H1 (cell line): ENCODE data around the gene NEDD4L.

ENCODE experiments used
- BCL11A ChIP-seq, 2 experiments: IDR thresholded peaks; one replicate each; pipeline ENCODE4 v1.6.1; 2011; ENCODE audit warnings: low read depth in 2 of 2, low read length in 2 of 2, mild to moderate bottlenecking in 2 of 2
- CHD2 ChIP-seq: IDR thresholded peaks from 2 replicates; pipeline ENCODE4 v1.6.1; 2012; ENCODE audit warnings: low read length, improper control_type of control experiment
- EZH2 ChIP-seq: fragments of 200-600 bp; sonication (generic); IDR thresholded peaks from 2 replicates; pipeline ENCODE4 v1.7.1; 2012; ENCODE audit warnings: low read depth, mild to moderate bottlenecking, moderate library complexity, low read length, inconsistent platforms; ENCODE audit not compliant: severe bottlenecking
- KDM1A ChIP-seq: fragments of 200-600, 300-600 bp; sonication (generic); IDR thresholded peaks from 2 replicates; pipeline ENCODE4 v1.7.1; 2016; ENCODE audit warnings: mild to moderate bottlenecking, low read length, borderline replicate concordance
- KDM5A ChIP-seq: fragments of 200-600 bp; IDR thresholded peaks from 2 replicates; pipeline ENCODE4 v1.7.1; 2012; ENCODE audit warnings: mild to moderate bottlenecking, low read length, inconsistent platforms, mixed read lengths
- MAX ChIP-seq: IDR thresholded peaks from 2 replicates; pipeline ENCODE4 v1.6.1; 2012; ENCODE audit warnings: inconsistent platforms
- POLR2A ChIP-seq, 2 experiments: IDR thresholded peaks; 1 replicate in 1 of 2; 2 replicates in 1 of 2; pipeline ENCODE4 v1.6.1; 2011; ENCODE audit warnings: low read depth in 2 of 2, low read length in 2 of 2, mild to moderate bottlenecking in 2 of 2; ENCODE audit errors: control extremely low read depth in 1 of 2
- POLR2AphosphoS5 ChIP-seq: IDR thresholded peaks from 2 replicates; pipeline ENCODE4 v1.6.1; 2011; ENCODE audit warnings: low read depth, low read length
- RAD21 ChIP-seq, 2 experiments: IDR thresholded peaks in 1 of 2; conservative IDR thresholded peaks in 1 of 2; 2 replicates each; pipeline ENCODE4 v1.6.1; 2011; ENCODE audit warnings: low read depth in 2 of 2, low read length in 2 of 2, improper control_type of control experiment in 1 of 2, inconsistent platforms in 1 of 2, mild to moderate bottlenecking in 1 of 2, moderate library complexity in 1 of 2
- SIRT6 ChIP-seq: IDR thresholded peaks from one replicate; pipeline ENCODE4 v1.7.1; 2012; ENCODE audit warnings: low read length, inconsistent platforms
- TCF12 ChIP-seq: IDR thresholded peaks from 2 replicates; pipeline ENCODE4 v1.6.1; 2011; ENCODE audit warnings: low read depth, mild to moderate bottlenecking, low read length
- TF ChIP-seq, protein P1 (sequence below), 3 experiments: IDR thresholded peaks; 1 replicate in 2 of 3; 2 replicates in 1 of 3; pipeline versions ENCODE4 v1.5.1 to v1.6.1; 2011; ENCODE audit warnings: low read length in 3 of 3, mild to moderate bottlenecking in 3 of 3, inconsistent platforms in 2 of 3, low read depth in 1 of 3, moderate library complexity in 1 of 3; ENCODE audit not compliant: insufficient read depth in 1 of 3; ENCODE audit errors: control extremely low read depth in 1 of 3
- TF ChIP-seq, protein P2 (sequence below): IDR thresholded peaks from 2 replicates; pipeline ENCODE4 v1.6.1; 2012; ENCODE audit warnings: low read length, inconsistent platforms

GRCh38 chr18:58135183-58135641, 91.2 kb downstream of the NEDD4L start:
- TF ChIP-seq POLR2AphosphoS5 (no peak), POLR2A (IDR thresholded peaks at IDR 0.05; ENCODE audit: control extremely low read depth in 1 of 2, low read depth in 2 of 2, low read length in 2 of 2) (no peak), BCL11A (IDR thresholded peaks at IDR 0.05; ENCODE audit: low read depth in 2 of 2, low read length in 2 of 2) (no peak), RAD21 (IDR thresholded peaks at IDR 0.05 in 1 of 2, conservative IDR thresholded peaks at IDR 0.05 in 1 of 2; ENCODE audit: low read depth in 2 of 2, low read length in 2 of 2) (no peak), EZH2 (no peak), CHD2 (no peak), KDM1A (no peak), MAX (no peak), KDM5A (no peak), SIRT6 (no peak), TCF12 (no peak)
- TF ChIP-seq, protein P1, sequence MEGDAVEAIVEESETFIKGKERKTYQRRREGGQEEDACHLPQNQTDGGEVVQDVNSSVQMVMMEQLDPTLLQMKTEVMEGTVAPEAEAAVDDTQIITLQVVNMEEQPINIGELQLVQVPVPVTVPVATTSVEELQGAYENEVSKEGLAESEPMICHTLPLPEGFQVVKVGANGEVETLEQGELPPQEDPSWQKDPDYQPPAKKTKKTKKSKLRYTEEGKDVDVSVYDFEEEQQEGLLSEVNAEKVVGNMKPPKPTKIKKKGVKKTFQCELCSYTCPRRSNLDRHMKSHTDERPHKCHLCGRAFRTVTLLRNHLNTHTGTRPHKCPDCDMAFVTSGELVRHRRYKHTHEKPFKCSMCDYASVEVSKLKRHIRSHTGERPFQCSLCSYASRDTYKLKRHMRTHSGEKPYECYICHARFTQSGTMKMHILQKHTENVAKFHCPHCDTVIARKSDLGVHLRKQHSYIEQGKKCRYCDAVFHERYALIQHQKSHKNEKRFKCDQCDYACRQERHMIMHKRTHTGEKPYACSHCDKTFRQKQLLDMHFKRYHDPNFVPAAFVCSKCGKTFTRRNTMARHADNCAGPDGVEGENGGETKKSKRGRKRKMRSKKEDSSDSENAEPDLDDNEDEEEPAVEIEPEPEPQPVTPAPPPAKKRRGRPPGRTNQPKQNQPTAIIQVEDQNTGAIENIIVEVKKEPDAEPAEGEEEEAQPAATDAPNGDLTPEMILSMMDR (IDR thresholded peaks at IDR 0.05; ENCODE audit: control extremely low read depth in 1 of 3, insufficient read depth in 1 of 3, low read depth in 1 of 3, low read length in 3 of 3), result no peak
- TF ChIP-seq, protein P2, sequence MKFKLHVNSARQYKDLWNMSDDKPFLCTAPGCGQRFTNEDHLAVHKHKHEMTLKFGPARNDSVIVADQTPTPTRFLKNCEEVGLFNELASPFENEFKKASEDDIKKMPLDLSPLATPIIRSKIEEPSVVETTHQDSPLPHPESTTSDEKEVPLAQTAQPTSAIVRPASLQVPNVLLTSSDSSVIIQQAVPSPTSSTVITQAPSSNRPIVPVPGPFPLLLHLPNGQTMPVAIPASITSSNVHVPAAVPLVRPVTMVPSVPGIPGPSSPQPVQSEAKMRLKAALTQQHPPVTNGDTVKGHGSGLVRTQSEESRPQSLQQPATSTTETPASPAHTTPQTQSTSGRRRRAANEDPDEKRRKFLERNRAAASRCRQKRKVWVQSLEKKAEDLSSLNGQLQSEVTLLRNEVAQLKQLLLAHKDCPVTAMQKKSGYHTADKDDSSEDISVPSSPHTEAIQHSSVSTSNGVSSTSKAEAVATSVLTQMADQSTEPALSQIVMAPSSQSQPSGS, result no peak
